WTC11 (cell line): ENCODE measurements around the gene RSU1. TPM values are rescaled to one million over a fixed set of nuclear protein-coding genes. Genes with fewer than 3 reads are reported as not detected.

Experiments
- ATAC-seq: fragments of 200-7000 bp; cut with Tn5 transposase; 2 replicates; pipeline ENCODE4 v1.10.0; 2021; ENCODE audit warnings: mild to moderate bottlenecking, moderate library complexity
- CTCF ChIA-PET: fragments of 300-600 bp; sonication (Branson Sonifier 250); formaldehyde crosslinking; loops from one replicate; lab custom pipeline; 2021; ENCODE audit warnings: antibody characterized with exemption; lab: Charles Lee
- POLR2A ChIA-PET: fragments of 350-600 bp; sonication (Branson Sonifier 250); formaldehyde crosslinking; loops from one replicate; lab custom pipeline; 2021; ENCODE audit warnings: antibody characterized with exemption; lab: Charles Lee
- DNase-seq: peaks from one replicate; pipeline ENCODE4 v3.0.0; 2021; ENCODE audit warnings: low spot score
- H3K27ac Mint-ChIP-seq: 2 replicates; pipeline ENCODE4 v1.8.0; 2021; ENCODE audit warnings: mixed read lengths
- H3K27me3 Mint-ChIP-seq: 2 replicates; pipeline ENCODE4 v1.8.0; 2021; ENCODE audit warnings: low read depth, mild to moderate bottlenecking, moderate library complexity, mixed read lengths
- H3K36me3 Mint-ChIP-seq: 2 replicates; pipeline ENCODE4 v1.8.0; 2021; ENCODE audit warnings: mixed read lengths
- H3K4me1 Mint-ChIP-seq: 2 replicates; pipeline ENCODE4 v1.8.0; 2022; ENCODE audit warnings: mixed read lengths
- H3K4me3 Mint-ChIP-seq: 2 replicates; pipeline ENCODE4 v1.8.0; 2021; ENCODE audit warnings: mild to moderate bottlenecking, moderate library complexity, mixed read lengths
- H3K9me3 Mint-ChIP-seq: 2 replicates; pipeline ENCODE4 v1.8.0; 2021; ENCODE audit warnings: mixed read lengths
- ARID4B ChIP-seq: sonication (generic); formaldehyde crosslinking; IDR thresholded peaks from 2 replicates; pipeline ENCODE4 v1.8.0; 2023; ENCODE audit warnings: missing genetic modification reagents, mild to moderate bottlenecking, borderline replicate concordance
- ATF1 ChIP-seq: sonication (generic); formaldehyde crosslinking; IDR thresholded peaks from 2 replicates; pipeline ENCODE4 v1.8.1; 2023; ENCODE audit warnings: mild to moderate bottlenecking, moderate library complexity, missing genetic modification reagents
- CREB1 ChIP-seq: sonication (generic); formaldehyde crosslinking; IDR thresholded peaks from 2 replicates; pipeline ENCODE4 v1.8.0; 2023; ENCODE audit warnings: mild to moderate bottlenecking, missing genetic modification reagents
- CTCF ChIP-seq: fragments of 200-600 bp; IDR thresholded peaks from 2 replicates; pipeline ENCODE4 v1.8.0; 2022; ENCODE audit warnings: antibody characterized with exemption
- E2F5 ChIP-seq: sonication (generic); formaldehyde crosslinking; IDR thresholded peaks from 2 replicates; pipeline ENCODE4 v1.8.1; 2022; ENCODE audit warnings: mild to moderate bottlenecking, moderate library complexity, missing genetic modification reagents
- EMX1 ChIP-seq: fragments of 250-450 bp; sonication (Bioruptor Pico); IDR thresholded peaks from 2 replicates; pipeline ENCODE4 v1.8.0; 2021; ENCODE audit warnings: mild to moderate bottlenecking
- GABPB1 ChIP-seq: sonication (generic); formaldehyde crosslinking; IDR thresholded peaks from 2 replicates; pipeline ENCODE4 v1.8.1; 2023; ENCODE audit warnings: mild to moderate bottlenecking, missing genetic modification reagents
- HMGXB4 ChIP-seq: sonication (generic); formaldehyde crosslinking; IDR thresholded peaks from 2 replicates; pipeline ENCODE4 v1.8.1; 2023; ENCODE audit warnings: mild to moderate bottlenecking, moderate library complexity, missing genetic modification reagents
- IRF2 ChIP-seq: sonication (generic); formaldehyde crosslinking; IDR thresholded peaks from 2 replicates; pipeline ENCODE4 v1.8.0; 2022; ENCODE audit warnings: low read depth, missing genetic modification reagents, borderline replicate concordance
- JUN ChIP-seq: sonication (generic); formaldehyde crosslinking; IDR thresholded peaks from 2 replicates; pipeline ENCODE4 v1.8.0; 2023; ENCODE audit warnings: mild to moderate bottlenecking, missing genetic modification reagents
- KAT7 ChIP-seq: sonication (generic); formaldehyde crosslinking; IDR thresholded peaks from 2 replicates; pipeline ENCODE4 v1.8.1; 2023; ENCODE audit warnings: missing genetic modification reagents, mild to moderate bottlenecking, borderline replicate concordance
- MLX ChIP-seq: sonication (generic); formaldehyde crosslinking; IDR thresholded peaks from 2 replicates; pipeline ENCODE4 v1.8.1; 2023; ENCODE audit warnings: mild to moderate bottlenecking, missing genetic modification reagents, moderate library complexity
- MYBL2 ChIP-seq: sonication (generic); formaldehyde crosslinking; IDR thresholded peaks from 2 replicates; pipeline ENCODE4 v1.8.1; 2023; ENCODE audit warnings: mild to moderate bottlenecking, moderate library complexity, missing genetic modification reagents
- NFYB ChIP-seq: sonication (generic); formaldehyde crosslinking; conservative IDR thresholded peaks from 2 replicates; pipeline ENCODE4 v1.8.0; 2022; ENCODE audit warnings: low read depth, missing genetic modification reagents
- NR2C2 ChIP-seq: sonication (generic); formaldehyde crosslinking; IDR thresholded peaks from 2 replicates; pipeline ENCODE4 v1.8.0; 2022; ENCODE audit warnings: mild to moderate bottlenecking, missing genetic modification reagents
- PREB ChIP-seq: sonication (generic); formaldehyde crosslinking; IDR thresholded peaks from 2 replicates; pipeline ENCODE4 v1.8.1; 2022; ENCODE audit warnings: mild to moderate bottlenecking, missing genetic modification reagents, moderate library complexity, borderline replicate concordance
- RELA ChIP-seq: sonication (generic); formaldehyde crosslinking; IDR thresholded peaks from 2 replicates; pipeline ENCODE4 v1.8.1; 2022; ENCODE audit warnings: missing genetic modification reagents, mild to moderate bottlenecking, borderline replicate concordance
- SMAD3 ChIP-seq: sonication (generic); formaldehyde crosslinking; IDR thresholded peaks from 2 replicates; pipeline ENCODE4 v1.8.0; 2022; ENCODE audit warnings: missing genetic modification reagents, mild to moderate bottlenecking, borderline replicate concordance
- TEAD1 ChIP-seq: sonication (generic); formaldehyde crosslinking; IDR thresholded peaks from 2 replicates; pipeline ENCODE4 v1.8.0; 2022; ENCODE audit warnings: mild to moderate bottlenecking, missing genetic modification reagents
- ZNF317 ChIP-seq: sonication (generic); formaldehyde crosslinking; IDR thresholded peaks from 2 replicates; pipeline ENCODE4 v1.8.1; 2023; ENCODE audit warnings: low read depth, mild to moderate bottlenecking, moderate library complexity, missing genetic modification reagents, borderline replicate concordance
- ZNF512 ChIP-seq: sonication (generic); formaldehyde crosslinking; IDR thresholded peaks from 2 replicates; pipeline ENCODE4 v1.8.1; 2022; ENCODE audit warnings: missing genetic modification reagents, borderline replicate concordance
- total RNA-seq: library from RNA; stranded (reverse); gene quantifications from 3 replicates; pipeline ENCODE4 v1.2.3, GENCODE V29; 2021

Gene RSU1
- total RNA-seq, 1 experiment from 2014 or later = 46.4 TPM

- Mint-ChIP-seq H3K9me3 (no peaks in the 10 kb centered on the region), H3K36me3 (no peaks in the 10 kb centered on the region), H3K4me1 (peaks cover 3% of the 10 kb centered on the region; the same call in 1 of the 2 replicates), H3K4me3 (no peak overlapping the region), H3K27ac (no peak overlapping the region), H3K27me3 (no peaks in the 10 kb centered on the region)
- ChIA-PET CTCF (interaction anchor here (0.6 kb wide), 1 partner anchor 38 kb away, joined by 5 read pairs; no protein-coding TSS in a partner anchor), POLR2A (no interaction called here)
- no peak for TF ChIP-seq EMX1
- TF ChIP-seq NR2C2 (CRISPR knock-in tag) = no peak
- TF ChIP-seq ZNF317 = no peak
- TF ChIP-seq RELA = no peak
- TF ChIP-seq GABPB1 (CRISPR knock-in tag) = no peak
- TF ChIP-seq IRF2 (CRISPR knock-in tag) = no peak
- no peak for TF ChIP-seq JUN (CRISPR knock-in tag)
- TF ChIP-seq CREB1 = no peak
- TF ChIP-seq E2F5 (CRISPR knock-in tag) = no peak
- TF ChIP-seq CTCF = no peak
- TF ChIP-seq HMGXB4 = no peak
- ATAC-seq (no peak), DNase-seq (no peak)
Observed at GRCh38 chr10:16653224-16653623, 164.0 kb downstream of the RSU1 start.

GRCh38 chr10:16652154-16652553 lies 165.1 kb downstream of the RSU1 start:
- Mint-ChIP-seq H3K36me3 (no peaks in the 10 kb centered on the region), H3K27me3 (no peaks in the 10 kb centered on the region), H3K4me1 (peaks cover 3% of the 10 kb centered on the region; the same call in 1 of the 2 replicates), H3K27ac (peak overlapping the region; percentile 76; the same call in 1 of the 2 replicates), H3K4me3 (no peak overlapping the region), H3K9me3 (no peaks in the 10 kb centered on the region)
- ChIA-PET CTCF (no interaction called here), POLR2A (no interaction called here)
- no peak for DNase-seq
- no peak for TF ChIP-seq PREB (CRISPR knock-in tag)
- no peak for TF ChIP-seq SMAD3 (CRISPR knock-in tag)
- TF ChIP-seq ATF1 (CRISPR knock-in tag) = no peak
- no peak for TF ChIP-seq ARID4B (CRISPR knock-in tag)
- no peak for TF ChIP-seq TEAD1
- TF ChIP-seq MYBL2 = no peak
- TF ChIP-seq CREB1 = no peak
- TF ChIP-seq IRF2 (CRISPR knock-in tag) = no peak
- TF ChIP-seq MLX (CRISPR knock-in tag) = no peak
- TF ChIP-seq GABPB1 (CRISPR knock-in tag) = no peak
- TF ChIP-seq KAT7 (CRISPR knock-in tag) = no peak
- TF ChIP-seq NFYB = no peak
- no peak for TF ChIP-seq ZNF512 (CRISPR knock-in tag)
- no peak for ATAC-seq
